H1 (cell line): ENCODE data around the gene TUBA4B. TPM values are rescaled to one million over a fixed set of nuclear protein-coding genes. Genes with fewer than 3 reads are reported as not detected.

Experiments
- CTCF ChIA-PET: fragments of 300-600 bp; sonication (Branson Sonifier 250); formaldehyde crosslinking; loops from one replicate; lab custom pipeline; 2021; ENCODE audit not compliant: partially characterized antibody; lab: Charles Lee
- POLR2A ChIA-PET: fragments of 300-600 bp; sonication (Branson Sonifier 250); formaldehyde crosslinking; loops from one replicate; lab custom pipeline; 2021; ENCODE audit warnings: inconsistent platforms; ENCODE audit not compliant: partially characterized antibody; lab: Charles Lee
- DNase-seq, 2 experiments: peaks; one replicate each; pipeline versions ENCODE4 v3.0.0 to v3.0.0-alpha.2; 2010 to 2022; ENCODE audit warnings: low spot score in 2 of 2, low read depth in 1 of 2, mixed read lengths in 1 of 2
- FAIRE-seq: peaks from 2 replicates; lab custom pipeline; 2011; peaks lifted over from hg19 to GRCh38; lab: Jason Lieb, UNC
- H2AFZ ChIP-seq: 2 replicates; pipeline ENCODE4 v1.8.1; 2012; ENCODE audit warnings: low read length, inconsistent platforms
- H2AK5ac ChIP-seq: 2 replicates; pipeline ENCODE4 v1.6.1; 2013; ENCODE audit warnings: low read depth, low read length
- H2BK120ac ChIP-seq: replicated peaks from 2 replicates; pipeline ENCODE3; 2013; ENCODE audit warnings: low read depth, low read length, inconsistent platforms
- H2BK12ac ChIP-seq: 2 replicates; pipeline ENCODE4 v1.6.1; 2013; ENCODE audit warnings: low read depth, low read length
- H2BK15ac ChIP-seq: 2 replicates; pipeline ENCODE4 v1.6.1; 2013; ENCODE audit warnings: low read length
- H2BK20ac ChIP-seq: 2 replicates; pipeline ENCODE4 v1.6.1; 2013; ENCODE audit warnings: low read length
- H2BK5ac ChIP-seq: 2 replicates; pipeline ENCODE4 v1.6.1; 2013; ENCODE audit warnings: low read depth, low read length
- H3K14ac ChIP-seq: 2 replicates; pipeline ENCODE4 v1.6.1; 2013; ENCODE audit warnings: inconsistent platforms; ENCODE audit not compliant: insufficient read length
- H3K18ac ChIP-seq: 2 replicates; pipeline ENCODE4 v1.6.1; 2013; ENCODE audit warnings: low read length; ENCODE audit errors: extremely low read depth
- H3K23ac ChIP-seq: 2 replicates; pipeline ENCODE4 v1.6.1; 2013; ENCODE audit warnings: inconsistent platforms; ENCODE audit not compliant: insufficient read length
- H3K23me2 ChIP-seq: 2 replicates; pipeline ENCODE4 v1.6.1; 2013; ENCODE audit warnings: low read depth, low read length
- H3K27ac ChIP-seq: 2 replicates; pipeline ENCODE4 v1.6.1; 2011; ENCODE audit warnings: low read depth, low read length, inconsistent platforms
- H3K27me3 ChIP-seq, 4 experiments: replicated peaks in 1 of 4; 1 replicate in 1 of 4; 2 replicates in 3 of 4; pipeline versions ENCODE4 v1.6.1 to v1.8.1; 2011 to 2013; ENCODE audit warnings: low read length in 3 of 4, mild to moderate bottlenecking in 3 of 4, inconsistent platforms in 2 of 4, mixed read lengths in 2 of 4, moderate library complexity in 1 of 4; ENCODE audit not compliant: control insufficient read depth in 3 of 4, insufficient read depth in 3 of 4; ENCODE audit errors: extremely low read depth in 1 of 4
- H3K36me3 ChIP-seq, 4 experiments: 2 replicates each; pipeline versions ENCODE4 v1.6.1 to v1.8.1; 2011 to 2013; ENCODE audit warnings: mild to moderate bottlenecking in 4 of 4, low read length in 3 of 4, moderate library complexity in 2 of 4, control low read depth in 1 of 4, inconsistent platforms in 1 of 4; ENCODE audit not compliant: insufficient read depth in 4 of 4, control insufficient read depth in 2 of 4
- H3K4ac ChIP-seq: replicated peaks from 2 replicates; pipeline ENCODE3; 2013; ENCODE audit warnings: low read length, low read depth, mixed read lengths, inconsistent platforms; ENCODE audit not compliant: insufficient read length
- H3K4me1 ChIP-seq, 4 experiments: replicated peaks in 1 of 4; 1 replicate in 1 of 4; 2 replicates in 3 of 4; pipeline versions ENCODE4 v1.6.1 to v1.8.1; 2011 to 2013; ENCODE audit warnings: low read length in 3 of 4, inconsistent platforms in 2 of 4, mixed read lengths in 1 of 4; ENCODE audit not compliant: insufficient read depth in 4 of 4, control insufficient read depth in 3 of 4
- H3K4me2 ChIP-seq, 2 experiments: 2 replicates each; pipeline versions ENCODE4 v1.6.1 to v1.8.1; 2011 to 2013; ENCODE audit warnings: low read depth in 2 of 2, low read length in 2 of 2, control low read depth in 1 of 2, inconsistent platforms in 1 of 2, mild to moderate bottlenecking in 1 of 2; ENCODE audit not compliant: insufficient read depth in 1 of 2
- H3K4me3 ChIP-seq, 4 experiments: fragments of 200-600, 300-600 bp in 1 of 4; sonication (generic), shearing (Covaris generic), sonication (Bioruptor Twin) in 1 of 4; 2 replicates each; pipeline versions ENCODE4 v1.5.1 to v1.8.1; 2011 to 2016; ENCODE audit warnings: low read length in 4 of 4, low read depth in 3 of 4, control low read depth in 2 of 4, inconsistent platforms in 2 of 4, mild to moderate bottlenecking in 2 of 4, mixed read lengths in 1 of 4, moderate library complexity in 1 of 4; ENCODE audit not compliant: insufficient read depth in 2 of 4; ENCODE audit errors: extremely low read depth in 1 of 4
- H3K56ac ChIP-seq: replicated peaks from 2 replicates; pipeline ENCODE3; 2013; ENCODE audit warnings: low read depth, mild to moderate bottlenecking, mixed read lengths, low read length, inconsistent platforms; ENCODE audit not compliant: insufficient read length
- H3K79me1 ChIP-seq: 2 replicates; pipeline ENCODE4 v1.6.1; 2013; ENCODE audit warnings: low read depth, low read length, control low read depth
- H3K79me2 ChIP-seq, 2 experiments: 2 replicates each; pipeline versions ENCODE4 v1.6.1 to v1.8.1; 2012 to 2013; ENCODE audit warnings: low read length in 2 of 2, mild to moderate bottlenecking in 2 of 2, inconsistent platforms in 1 of 2; ENCODE audit not compliant: insufficient read depth in 2 of 2, control insufficient read depth in 1 of 2
- H3K9ac ChIP-seq, 4 experiments: replicated peaks in 1 of 4; 1 replicate in 1 of 4; 2 replicates in 3 of 4; pipeline versions ENCODE4 v1.6.1 to v1.8.1; 2011 to 2013; ENCODE audit warnings: low read depth in 3 of 4, low read length in 3 of 4, control low read depth in 2 of 4, mild to moderate bottlenecking in 2 of 4, moderate library complexity in 2 of 4, inconsistent platforms in 1 of 4; ENCODE audit errors: extremely low read depth in 1 of 4
- H3K9me3 ChIP-seq, 2 experiments: 2 replicates each; pipeline versions ENCODE4 v1.6.1 to v1.8.1; 2012 to 2013; ENCODE audit warnings: mild to moderate bottlenecking in 2 of 2, moderate library complexity in 2 of 2, control low read depth in 1 of 2, inconsistent platforms in 1 of 2, low read depth in 1 of 2, low read length in 1 of 2, mixed read lengths in 1 of 2; ENCODE audit not compliant: insufficient read depth in 2 of 2
- H4K20me1 ChIP-seq, 2 experiments: replicated peaks in 1 of 2; 2 replicates each; pipeline versions ENCODE3 to v1.8.1; 2011 to 2013; ENCODE audit warnings: inconsistent platforms in 2 of 2, low read length in 2 of 2, mild to moderate bottlenecking in 1 of 2; ENCODE audit not compliant: insufficient read depth in 2 of 2, control insufficient read depth in 1 of 2
- H4K5ac ChIP-seq: 2 replicates; pipeline ENCODE4 v1.6.1; 2013; ENCODE audit warnings: low read length, low read depth, mixed read lengths, inconsistent platforms; ENCODE audit not compliant: insufficient read length
- H4K8ac ChIP-seq: 2 replicates; pipeline ENCODE4 v1.8.0; 2013; ENCODE audit warnings: mild to moderate bottlenecking, moderate library complexity, low read length, inconsistent platforms; ENCODE audit not compliant: insufficient read depth; ENCODE audit errors: extremely low read depth
- H4K91ac ChIP-seq: replicated peaks from 2 replicates; pipeline ENCODE3; 2013; ENCODE audit warnings: low read length, mixed read lengths, inconsistent platforms; ENCODE audit not compliant: insufficient read length
- HDAC6 ChIP-seq: IDR thresholded peaks from one replicate; pipeline ENCODE4 v1.7.1; 2012; ENCODE audit warnings: low read depth, mild to moderate bottlenecking, inconsistent platforms, low read length, moderate library complexity
- JUND ChIP-seq: IDR thresholded peaks from 2 replicates; pipeline ENCODE4 v1.6.1; 2011; ENCODE audit warnings: mild to moderate bottlenecking, improper control_type of control experiment, low read length
- PHF8 ChIP-seq: fragments of 200-600 bp; sonication (generic); conservative IDR thresholded peaks from 2 replicates; pipeline ENCODE4 v1.7.1; 2012; ENCODE audit warnings: low read depth, mild to moderate bottlenecking, inconsistent platforms, low read length, moderate library complexity
- POLR2AphosphoS5 ChIP-seq: IDR thresholded peaks from 2 replicates; pipeline ENCODE4 v1.6.1; 2011; ENCODE audit warnings: low read depth, low read length
- SRF ChIP-seq: IDR thresholded peaks from 2 replicates; pipeline ENCODE4 v1.6.1; 2011; ENCODE audit warnings: mild to moderate bottlenecking, low read depth, low read length, moderate library complexity
- TEAD4 ChIP-seq: IDR thresholded peaks from 2 replicates; pipeline ENCODE4 v1.6.1; 2012; ENCODE audit warnings: low read depth, low read length, inconsistent platforms, mixed read lengths
- WGBS, 2 experiments: shearing (Covaris generic) in 1 of 2; methylation state at CpG; one replicate each; pipeline versions ENCODE4 v1.1.6 to v1.1.7; 2013 to 2015; ENCODE audit warnings: low lambda C conversion rate in 2 of 2, mixed read lengths in 2 of 2, inconsistent platforms in 1 of 2, low coverage in 1 of 2, missing lambda C conversion rate in 1 of 2; ENCODE audit not compliant: insufficient replicate concordance in 2 of 2, insufficient coverage in 1 of 2, insufficient read length in 1 of 2; ENCODE audit errors: extremely low coverage in 1 of 2, missing lambda C conversion rate in 1 of 2; 5-methylcytosine and 5-hydroxymethylcytosine counted together
- polyA plus RNA-seq, 7 experiments: library from polyadenylated mRNA; depleted of rRNA in 3 of 7; stranded (reverse) in 5 of 7; unstranded in 2 of 7; fragments of >200 nt in 5 of 7; fragments of 200-250 nt in 2 of 7; gene quantifications; 1 replicate in 5 of 7; 2 replicates in 1 of 7; 4 replicates in 1 of 7; pipeline versions ENCODE4 v1.2.1 to v1.2.3, GENCODE V29; 2011 to 2013; ENCODE audit warnings: missing spikeins in 2 of 7, mixed read lengths in 2 of 7
- total RNA-seq: library from RNA; stranded (reverse); fragmentation: NEBNext Ultra II Directional; extraction: Animal tissue kit (Norgen Biotek cat#: 25700); gene quantifications from 2 replicates; pipeline ENCODE4 v1.2.1, GENCODE V29; 2021

Gene TUBA4B
- total and polyA plus RNA-seq, 2 of the 8 experiments (the other 6 are each of a cell fraction or from before 2014, with no cell fraction given) = 0.08 to 0.24 TPM

DNA sequence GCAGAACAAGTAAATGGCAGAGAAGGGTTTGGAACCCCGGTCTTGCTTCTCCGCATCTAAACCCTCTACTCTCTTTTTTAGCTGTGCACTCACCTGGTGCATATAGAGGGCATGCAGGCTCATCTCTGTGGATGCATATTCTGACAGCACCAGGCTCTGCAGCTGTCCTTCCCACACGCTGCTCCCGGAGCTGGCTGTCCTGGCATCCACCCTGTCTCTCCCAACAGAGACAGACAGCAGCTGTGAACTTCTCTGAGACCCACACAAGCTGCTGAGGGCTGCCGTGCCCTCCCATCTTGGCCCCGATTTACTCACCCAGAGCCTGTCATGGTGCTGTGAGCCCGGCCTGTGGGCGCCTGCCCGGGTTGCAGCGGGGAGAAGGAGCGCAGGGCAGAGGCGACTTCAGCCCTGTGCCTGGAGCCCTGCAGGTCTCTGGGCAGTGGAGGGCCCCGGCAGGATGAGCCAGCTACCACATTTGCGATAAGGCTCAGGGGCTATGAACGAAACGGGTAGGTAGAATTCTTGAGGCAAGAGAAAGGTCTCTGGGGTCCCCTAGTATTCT lies 31.0 kb upstream of the TUBA4B start:
- Histone ChIP-seq H3K9ac (no peak overlapping the region), H3K9me3 (no peaks in the 10 kb centered on the region), H3K79me1 (no peaks in the 10 kb centered on the region; the same call in 1 of the 2 replicates), H3K4me1 (peaks cover 0 to 9% (median 6%) of the 10 kb centered on the region in 4 experiments; a peak in 3 of 7 replicates), H4K91ac (no peak overlapping the region), H2AFZ (no peak overlapping the region), H3K56ac (no peak overlapping the region), H3K27me3 (no peaks in the 10 kb centered on the region; a peak in 2 of 7 replicates), H3K27ac (no peak overlapping the region), H2BK12ac (no peak overlapping the region), H3K4ac (no peak overlapping the region), H3K36me3 (peaks cover 10 to 49% (median 35%) of the 10 kb centered on the region in 4 experiments; a peak in 6 of 8 replicates), H3K23me2 (peaks cover 14% of the 10 kb centered on the region), H4K8ac (no peak overlapping the region), H2BK120ac (no peak overlapping the region), H2BK5ac (no peak overlapping the region), H2AK5ac (no peak overlapping the region), H2BK20ac (no peak overlapping the region), H3K18ac (no peak overlapping the region), H4K5ac (no peak overlapping the region), H3K4me3 (no peak overlapping the region), H3K79me2 (no peaks in the 10 kb centered on the region), H4K20me1 (peaks cover 0 to 7% of the 10 kb centered on the region in 2 experiments), H2BK15ac (no peak overlapping the region), H3K4me2 (no peak overlapping the region), H3K23ac (no peak overlapping the region), H3K14ac (no peak overlapping the region)
- TF ChIP-seq PHF8 = no peak
- TF ChIP-seq POLR2AphosphoS5 = no peak
- no peak for TF ChIP-seq SRF
- TF ChIP-seq JUND = no peak
- no peak for TF ChIP-seq HDAC6
- TF ChIP-seq TEAD4 = no peak
- WGBS, 2 experiments = 95% methylated on average over 14 of the region's 16 CpGs; no CpG with 5 or more reads in 1 of the 2 experiments
- CTCF ChIA-PET = interaction anchor here (0.6 to 2.2 kb wide), 4 partner anchors 47 to 77 kb away, joined by 3 to 8 read pairs (median 4); no protein-coding TSS in a partner anchor
- FAIRE-seq (no peak), DNase-seq (no peak)
- POLR2A ChIA-PET = interaction anchor here (2.0 to 14.0 kb wide), 4 partner anchors 12 to 26 kb away, joined by 8 to 190 read pairs (median 56); partner anchors contain the start of genes GLB1L, STK16, TUBA4A and TUBA4B
